HG02884 (cell line): ENCODE results near the gene SPPL2C.

ENCODE experiments used
- ATAC-seq: cut with Tn5 transposase; IDR thresholded peaks from one replicate; pipeline ENCODE4 v1.9.1; 2021; ENCODE audit warnings: mild to moderate bottlenecking, moderate library complexity; ENCODE audit not compliant: unreplicated experiment

Gene SPPL2C

DNA sequence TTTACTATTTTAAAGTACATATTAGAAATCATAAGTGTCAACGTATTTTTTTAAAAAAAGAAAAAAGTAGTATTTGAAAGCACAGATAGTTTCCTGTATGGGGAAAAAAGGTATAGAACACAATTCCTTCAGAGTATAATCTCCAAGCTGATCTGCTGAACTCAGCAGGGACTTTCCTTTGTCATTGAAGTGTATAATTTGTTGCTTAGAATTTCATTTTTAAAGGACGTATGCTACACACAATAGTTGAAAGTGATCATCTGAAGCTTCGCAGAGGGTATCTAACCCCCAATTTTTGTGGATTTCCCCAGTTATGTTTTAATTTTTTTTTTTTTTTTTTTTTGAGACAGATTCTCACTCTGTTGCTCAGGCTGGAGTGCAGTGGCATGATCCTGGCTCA is 29.5 kb downstream of the SPPL2C start:
- ATAC-seq: no peak

DNA sequence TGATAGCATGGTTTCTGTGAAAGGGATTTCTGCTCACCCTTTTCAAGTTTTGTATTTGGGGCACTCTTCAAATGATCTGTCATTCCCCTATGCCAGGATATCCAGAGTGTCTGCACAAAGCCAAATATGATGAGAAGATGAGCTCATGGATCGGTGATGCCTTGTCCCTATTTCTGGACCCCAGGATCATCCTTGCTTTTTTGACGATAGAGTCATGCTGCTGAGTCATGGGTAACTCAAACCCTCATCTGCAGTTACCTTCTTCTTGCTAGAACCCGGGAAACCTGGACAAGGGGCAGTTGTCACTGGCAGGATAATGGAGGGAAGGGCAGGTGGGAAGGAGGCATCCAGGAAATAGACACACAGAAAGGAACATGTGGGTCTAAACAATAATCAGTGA is 31.9 kb downstream of the SPPL2C start:
- no peak for ATAC-seq

DNA sequence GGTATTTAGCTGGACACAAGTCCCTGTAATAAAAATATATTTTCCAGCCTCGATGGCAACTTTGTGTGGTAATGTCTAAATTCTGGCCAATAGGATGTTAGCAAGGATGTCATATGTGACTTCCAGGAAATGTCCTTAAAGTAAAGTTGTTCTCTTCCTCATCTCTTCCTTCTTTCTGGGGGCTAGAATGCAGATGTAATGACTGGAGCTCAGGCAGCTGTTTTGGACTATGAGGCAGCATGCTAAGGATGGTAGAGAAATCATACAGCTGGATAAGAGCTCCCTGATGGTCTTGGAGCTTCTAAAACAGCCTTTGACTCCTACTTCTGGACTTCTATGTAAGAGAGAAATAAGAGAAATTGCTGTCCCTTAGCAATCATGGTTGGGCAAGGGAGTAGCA is 32.8 kb downstream of the SPPL2C start:
- ATAC-seq: no peak

DNA sequence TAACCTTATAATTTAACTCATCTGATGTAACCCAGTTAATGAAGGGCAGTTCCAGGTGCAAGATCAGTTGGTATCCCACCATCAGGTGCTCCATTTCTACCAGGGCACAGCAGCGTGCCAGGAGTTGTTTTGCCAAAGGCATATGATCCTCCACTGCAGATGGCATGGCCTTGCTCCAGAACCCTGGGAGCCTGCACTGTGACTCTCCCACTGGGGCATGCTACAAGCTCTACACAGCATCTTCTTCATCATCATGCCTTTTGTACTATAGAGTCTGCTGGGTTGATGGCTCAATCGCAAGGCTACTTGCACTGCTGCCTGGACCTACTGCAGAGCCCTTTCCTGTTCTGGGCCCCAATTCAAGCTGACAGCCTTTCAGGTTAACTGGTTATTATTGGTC is 38.4 kb downstream of the SPPL2C start:
- ATAC-seq: no peak

DNA sequence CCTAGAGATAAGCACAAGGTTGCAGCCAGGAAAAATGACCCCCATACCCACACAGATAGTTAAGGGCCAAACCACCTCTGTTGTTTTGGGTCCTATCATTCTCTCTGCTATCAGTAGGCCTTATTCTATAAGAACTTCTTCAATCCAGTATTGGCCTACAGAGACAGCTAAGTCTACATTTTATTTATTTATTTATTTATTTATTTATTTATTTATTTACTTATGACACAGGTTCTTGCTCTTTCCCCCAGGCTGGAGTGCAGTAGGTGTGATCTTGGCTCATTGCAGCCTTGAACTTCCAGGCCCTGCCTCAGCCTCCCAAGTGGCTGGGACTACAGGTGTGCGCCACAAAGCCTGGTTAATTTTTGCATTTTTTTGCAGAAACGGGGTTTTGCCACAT is 42.2 kb downstream of the SPPL2C start:
- no peak for ATAC-seq

DNA sequence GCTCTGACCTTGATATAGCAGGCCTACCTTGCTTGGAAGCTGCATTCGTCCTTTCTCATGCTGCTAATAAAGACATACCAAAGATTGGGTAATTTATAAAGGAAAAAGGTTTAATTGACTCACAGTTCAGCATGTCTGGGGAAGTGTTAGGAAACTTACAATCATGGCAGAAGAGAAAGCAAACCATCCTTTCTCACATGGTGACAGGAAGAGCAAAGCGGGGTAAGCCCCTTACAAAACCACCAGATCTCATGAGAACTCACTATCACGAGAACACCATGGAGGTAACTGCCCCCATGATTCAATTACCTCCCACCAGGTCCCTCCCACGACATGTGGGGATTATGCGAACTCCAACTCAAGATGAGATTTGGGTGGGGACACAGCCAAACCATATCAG is 43.7 kb downstream of the SPPL2C start:
- ATAC-seq: no peak

DNA sequence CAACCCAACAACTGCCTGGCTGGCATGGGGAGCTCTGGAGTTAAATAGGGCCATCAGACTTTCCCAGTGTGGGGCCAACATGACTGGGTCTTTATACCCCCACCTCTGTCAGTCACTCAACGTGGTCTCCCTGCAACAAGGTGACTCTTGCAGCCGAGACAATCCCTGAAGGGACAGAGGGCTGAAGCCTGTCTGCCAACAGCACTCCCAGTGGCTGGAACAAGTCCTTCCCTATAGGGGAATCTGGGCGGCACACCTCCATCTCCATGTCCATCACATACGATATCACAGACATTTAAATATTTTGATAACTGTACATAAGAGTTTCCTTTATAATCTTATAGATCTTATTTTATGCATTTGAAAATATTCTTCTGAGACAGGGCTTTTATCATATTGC is 44.9 kb downstream of the SPPL2C start:
- ATAC-seq: no peak

DNA sequence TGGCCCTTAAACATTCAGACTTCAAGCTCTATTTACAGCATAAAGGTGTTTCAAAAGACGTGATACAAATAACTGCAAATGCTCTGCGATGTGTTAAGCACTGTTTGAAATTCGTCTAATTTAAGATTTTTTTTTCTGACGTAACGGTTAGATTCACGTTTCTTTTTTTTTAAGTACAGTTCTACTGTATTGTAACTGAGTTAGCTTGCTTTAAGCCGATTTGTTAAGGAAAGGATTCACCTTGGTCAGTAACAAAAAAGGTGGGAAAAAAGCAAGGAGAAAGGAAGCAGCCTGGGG is 49.0 kb downstream of the SPPL2C start:
- ATAC-seq: no peak

DNA sequence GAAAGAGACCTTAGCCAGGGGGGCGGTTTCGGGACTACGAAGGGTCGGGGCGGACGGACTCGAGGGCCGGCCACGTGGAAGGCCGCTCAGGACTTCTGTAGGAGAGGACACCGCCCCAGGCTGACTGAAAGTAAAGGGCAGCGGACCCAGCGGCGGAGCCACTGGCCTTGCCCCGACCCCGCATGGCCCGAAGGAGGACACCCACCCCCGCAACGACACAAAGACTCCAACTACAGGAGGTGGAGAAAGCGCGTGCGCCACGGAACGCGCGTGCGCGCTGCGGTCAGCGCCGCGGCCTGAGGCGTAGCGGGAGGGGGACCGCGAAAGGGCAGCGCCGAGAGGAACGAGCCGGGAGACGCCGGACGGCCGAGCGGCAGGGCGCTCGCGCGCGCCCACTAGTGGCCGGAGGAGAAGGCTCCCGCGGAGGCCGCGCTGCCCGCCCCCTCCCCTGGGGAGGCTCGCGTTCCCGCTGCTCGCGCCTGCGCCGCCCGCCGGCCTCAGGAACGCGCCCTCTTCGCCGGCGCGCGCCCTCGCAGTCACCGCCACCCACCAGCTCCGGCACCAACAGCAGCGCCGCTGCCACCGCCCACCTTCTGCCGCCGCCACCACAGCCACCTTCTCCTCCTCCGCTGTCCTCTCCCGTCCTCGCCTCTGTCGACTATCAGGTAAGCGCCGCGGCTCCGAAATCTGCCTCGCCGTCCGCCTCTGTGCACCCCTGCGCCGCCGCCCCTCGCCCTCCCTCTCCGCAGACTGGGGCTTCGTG is 49.5 kb downstream of the SPPL2C start, which contains the start of gene MAPT:
TSS of gene MAPT (plus strand) at position 533 of the 763 bp plus-strand sequence. CDS start 67,784 bp downstream, outside the sequence.
- no peak for ATAC-seq

DNA sequence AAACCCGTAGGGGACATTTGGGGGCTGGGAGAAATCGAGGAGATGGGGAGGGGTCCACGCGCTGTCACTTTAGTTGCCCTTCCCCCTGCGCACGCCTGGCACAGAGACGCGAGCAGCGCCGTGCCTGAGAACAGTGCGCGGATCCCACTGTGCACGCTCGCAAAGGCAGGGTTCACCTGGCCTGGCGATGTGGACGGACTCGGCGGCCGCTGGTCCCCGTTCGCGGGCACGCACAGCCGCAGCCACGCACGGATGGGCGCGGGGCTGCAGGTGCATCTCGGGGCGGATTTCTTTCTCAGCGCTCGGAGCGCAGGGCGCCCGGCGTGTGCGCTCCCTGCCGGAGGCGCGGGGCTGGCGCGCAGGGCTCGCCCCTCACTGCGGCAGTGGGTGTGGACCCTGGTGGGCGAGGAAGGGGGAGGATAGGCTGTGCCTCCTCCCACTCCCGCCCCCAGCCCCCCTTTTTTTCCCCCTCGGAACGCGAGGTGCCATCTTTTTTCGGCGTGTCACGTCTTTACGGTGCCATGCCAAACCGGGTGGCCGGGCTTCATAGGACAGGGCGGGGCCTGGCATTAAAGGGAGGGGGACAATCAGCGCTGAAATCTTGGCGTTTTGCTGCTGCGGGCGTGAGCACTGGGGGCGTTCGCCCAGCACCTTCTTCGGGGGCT is 50.8 kb downstream of the SPPL2C start:
- no peak for ATAC-seq

DNA sequence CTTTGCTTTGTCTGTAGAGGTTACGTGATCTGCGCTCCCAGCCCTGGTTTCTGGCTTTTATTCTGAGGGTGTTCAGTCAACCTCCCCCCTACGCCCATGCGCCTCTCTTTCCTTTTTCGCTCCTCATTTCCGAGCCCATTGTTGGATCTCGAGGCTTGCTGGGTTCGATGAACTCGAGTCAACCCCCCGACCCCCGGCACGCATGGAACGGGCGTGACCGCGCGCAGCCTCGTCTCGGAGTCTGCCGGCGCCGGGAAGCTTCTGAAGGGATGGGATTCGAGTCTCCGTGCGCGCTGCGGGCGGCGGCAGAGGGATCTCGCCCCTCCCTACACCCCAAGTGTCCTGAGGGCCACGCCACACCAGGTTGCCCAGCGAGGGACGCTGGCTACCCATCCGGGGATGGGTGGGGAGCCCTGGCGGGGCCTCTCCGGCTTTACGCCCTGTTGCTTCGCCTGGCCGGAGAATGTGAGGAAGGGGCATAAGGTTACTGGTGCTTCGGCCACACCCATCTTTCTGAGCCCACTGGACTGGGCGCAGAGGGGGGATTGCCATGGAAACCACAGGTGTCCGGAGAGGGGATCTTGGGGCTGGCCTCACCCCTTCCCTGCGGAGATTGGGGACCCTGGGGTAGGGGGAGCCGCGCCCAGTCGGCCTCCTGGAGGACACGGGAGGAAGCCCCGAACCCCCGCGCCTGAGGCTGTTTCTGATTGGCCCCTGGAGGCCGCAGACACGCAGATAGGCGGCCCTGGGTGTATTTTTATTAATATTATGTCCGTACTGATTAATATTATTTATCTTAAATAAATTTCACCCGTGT is 51.5 kb downstream of the SPPL2C start:
- no peak for ATAC-seq
